IMR-90 (cell line): ENCODE results near the gene GEMIN2. TPM values are rescaled to one million over a fixed set of nuclear protein-coding genes. Genes with fewer than 3 reads are reported as not detected.

Experiments
- ATAC-seq: fragments of 200-7000 bp; cut with Tn5 transposase; 2 replicates; pipeline ENCODE4 v1.9.1; 2020; ENCODE audit warnings: low read depth, mild to moderate bottlenecking, moderate library complexity
- BruUV-seq: library from RNA; stranded (reverse); fragments of 400-500 nt; replicated peaks from 2 replicates; lab custom pipeline; 2021; lab: Mats Ljungman, UMichigan
- CTCF ChIA-PET: fragments of 300-600 bp; formaldehyde crosslinking; extraction: SDS; loops from one replicate; lab custom pipeline; 2021; ENCODE audit warnings: antibody characterized with exemption; lab: Yijun Ruan, JAX
- POLR2A ChIA-PET: fragments of 300-600 bp; sonication (Branson Sonifier 250); formaldehyde crosslinking; loops from one replicate; lab custom pipeline; 2022; ENCODE audit warnings: antibody characterized with exemption; ENCODE audit not compliant: unreplicated experiment; lab: Charles Lee
- DNase-seq: peaks from one replicate; pipeline ENCODE4 v3.0.0; 2013
- H2AFZ ChIP-seq: replicated peaks from 2 replicates; pipeline ENCODE3; 2013; ENCODE audit warnings: low read length, mild to moderate bottlenecking; ENCODE audit not compliant: poor library complexity
- H2AK5ac ChIP-seq: 2 replicates; pipeline ENCODE4 v1.6.1; 2013; ENCODE audit warnings: low read depth, low read length, inconsistent platforms
- H2AK9ac ChIP-seq: replicated peaks from 2 replicates; pipeline ENCODE3; 2013; ENCODE audit warnings: mild to moderate bottlenecking, low read depth, low read length, moderate library complexity; ENCODE audit not compliant: poor library complexity
- H2BK120ac ChIP-seq: 2 replicates; pipeline ENCODE4 v1.6.1; 2013; ENCODE audit warnings: low read depth, low read length, inconsistent platforms
- H2BK15ac ChIP-seq: 3 replicates; pipeline ENCODE4 v1.6.1; 2013; ENCODE audit warnings: low read depth, low read length, inconsistent platforms
- H2BK20ac ChIP-seq: 2 replicates; pipeline ENCODE4 v1.6.1; 2013; ENCODE audit warnings: low read depth, mild to moderate bottlenecking, inconsistent platforms, low read length, moderate library complexity
- H2BK5ac ChIP-seq: 2 replicates; pipeline ENCODE4 v1.6.1; 2013; ENCODE audit warnings: mild to moderate bottlenecking, low read depth, low read length, inconsistent platforms; ENCODE audit not compliant: poor library complexity, severe bottlenecking
- H3K14ac ChIP-seq: replicated peaks from 2 replicates; pipeline ENCODE4 v1.6.1; 2013; ENCODE audit warnings: low read depth, low read length, inconsistent platforms
- H3K18ac ChIP-seq: 2 replicates; pipeline ENCODE4 v1.6.1; 2013; ENCODE audit warnings: low read depth, low read length, control low read depth
- H3K23ac ChIP-seq: 2 replicates; pipeline ENCODE4 v1.6.1; 2013; ENCODE audit warnings: low read depth, low read length, inconsistent platforms
- H3K27ac ChIP-seq: 2 replicates; pipeline ENCODE4 v1.5.1; 2013; ENCODE audit warnings: mild to moderate bottlenecking, control low read depth, low read length; ENCODE audit not compliant: insufficient read depth
- H3K27me3 ChIP-seq: 2 replicates; pipeline ENCODE4 v1.6.1; 2013; ENCODE audit warnings: low read length; ENCODE audit not compliant: control insufficient read depth, insufficient read depth
- H3K36me3 ChIP-seq: 2 replicates; pipeline ENCODE4 v1.6.1; 2013; ENCODE audit warnings: low read length, mixed read lengths; ENCODE audit not compliant: control insufficient read depth, insufficient read depth
- H3K4ac ChIP-seq: 2 replicates; pipeline ENCODE4 v1.6.1; 2013; ENCODE audit warnings: low read depth, low read length, inconsistent platforms
- H3K4me1 ChIP-seq: 2 replicates; pipeline ENCODE4 v1.6.1; 2013; ENCODE audit warnings: low read length, mixed read lengths; ENCODE audit not compliant: control insufficient read depth, insufficient read depth
- H3K4me2 ChIP-seq: 2 replicates; pipeline ENCODE4 v1.6.1; 2013; ENCODE audit warnings: low read depth, mild to moderate bottlenecking, control low read depth, low read length, moderate library complexity
- H3K4me3 ChIP-seq: 2 replicates; pipeline ENCODE4 v1.5.1; 2013; ENCODE audit warnings: low read depth, mild to moderate bottlenecking, control low read depth, low read length, moderate library complexity; ENCODE audit not compliant: insufficient read depth
- H3K56ac ChIP-seq: 2 replicates; pipeline ENCODE4 v1.6.1; 2013; ENCODE audit warnings: low read length, inconsistent platforms; ENCODE audit not compliant: insufficient read depth; ENCODE audit errors: extremely low read depth
- H3K79me1 ChIP-seq, 2 experiments: 2 replicates each; pipeline ENCODE4 v1.6.1; 2013; ENCODE audit warnings: low read length in 2 of 2, inconsistent platforms in 1 of 2, low read depth in 1 of 2
- H3K9ac ChIP-seq: 2 replicates; pipeline ENCODE4 v1.6.1; 2013; ENCODE audit warnings: low read depth, low read length, control low read depth
- H3K9me1 ChIP-seq: 2 replicates; pipeline ENCODE4 v1.6.1; 2013; ENCODE audit warnings: low read length, inconsistent platforms; ENCODE audit not compliant: insufficient read depth
- H3K9me3 ChIP-seq: 2 replicates; pipeline ENCODE4 v1.6.1; 2013; ENCODE audit warnings: low read length; ENCODE audit not compliant: control insufficient read depth, insufficient read depth
- H4K20me1 ChIP-seq: 2 replicates; pipeline ENCODE4 v1.6.1; 2013; ENCODE audit warnings: low read length, inconsistent platforms; ENCODE audit not compliant: insufficient read depth
- H4K5ac ChIP-seq: 2 replicates; pipeline ENCODE4 v1.6.1; 2013; ENCODE audit warnings: mild to moderate bottlenecking, low read depth, low read length, control low read depth
- H4K8ac ChIP-seq, 2 experiments: 2 replicates each; pipeline ENCODE4 v1.6.1; 2013; ENCODE audit warnings: low read depth in 2 of 2, low read length in 2 of 2, control low read depth in 1 of 2, inconsistent platforms in 1 of 2
- H4K91ac ChIP-seq: 2 replicates; pipeline ENCODE4 v1.6.1; 2013; ENCODE audit warnings: low read depth, low read length, inconsistent platforms; ENCODE audit not compliant: insufficient read depth
- BHLHE40 ChIP-seq: fragments of 150-350 bp; IDR thresholded peaks from 2 replicates; pipeline ENCODE4 v1.6.1; 2016; ENCODE audit warnings: mild to moderate bottlenecking, low read depth, low read length
- CEBPB ChIP-seq: IDR thresholded peaks from 2 replicates; pipeline ENCODE4 v1.6.1; 2012; ENCODE audit warnings: low read depth, low read length, improper control_type of control experiment
- CHD1 ChIP-seq: IDR thresholded peaks from 2 replicates; pipeline ENCODE4 v1.6.1; 2012; ENCODE audit warnings: low read depth, low read length, improper control_type of control experiment
- FOS ChIP-seq: fragments of 150-350 bp; IDR thresholded peaks from 2 replicates; pipeline ENCODE4 v1.6.1; 2016; ENCODE audit warnings: low read depth, low read length
- MAFK ChIP-seq: IDR thresholded peaks from 2 replicates; pipeline ENCODE4 v1.6.1; 2012; ENCODE audit warnings: low read depth, low read length, improper control_type of control experiment
- MAZ ChIP-seq: IDR thresholded peaks from 2 replicates; pipeline ENCODE4 v1.6.1; 2012; ENCODE audit warnings: low read depth, mild to moderate bottlenecking, low read length, improper control_type of control experiment, moderate library complexity, borderline replicate concordance
- MXI1 ChIP-seq: IDR thresholded peaks from 2 replicates; pipeline ENCODE4 v1.6.1; 2012; ENCODE audit warnings: low read depth, mild to moderate bottlenecking, low read length, moderate library complexity, borderline replicate concordance
- NFE2L2 ChIP-seq: fragments of 150-350 bp; IDR thresholded peaks from 2 replicates; pipeline ENCODE4 v1.6.1; 2016; ENCODE audit warnings: low read depth, mild to moderate bottlenecking, low read length
- POLR2A ChIP-seq: IDR thresholded peaks from 2 replicates; pipeline ENCODE4 v1.6.1; 2012; ENCODE audit warnings: mild to moderate bottlenecking, low read depth, low read length
- RAD21 ChIP-seq: IDR thresholded peaks from 2 replicates; pipeline ENCODE4 v1.6.1; 2012; ENCODE audit warnings: low read length, improper control_type of control experiment
- RCOR1 ChIP-seq: IDR thresholded peaks from 2 replicates; pipeline ENCODE4 v1.6.1; 2012; ENCODE audit warnings: mild to moderate bottlenecking, low read length, improper control_type of control experiment; ENCODE audit not compliant: insufficient replicate concordance
- RFX5 ChIP-seq: IDR thresholded peaks from 2 replicates; pipeline ENCODE4 v1.8.0; 2012; ENCODE audit warnings: low read depth, mild to moderate bottlenecking, low read length, moderate library complexity
- SMC3 ChIP-seq: fragments of 150-350 bp; IDR thresholded peaks from 2 replicates; pipeline ENCODE4 v1.6.1; 2016; ENCODE audit warnings: low read depth, mild to moderate bottlenecking, antibody characterized with exemption, low read length, moderate library complexity
- WGBS, 2 experiments: methylation state at CpG; one replicate each; pipeline versions ENCODE4 v1.1.5 to v1.1.7; 2013; ENCODE audit warnings: missing lambda C conversion rate in 2 of 2; ENCODE audit not compliant: insufficient read length in 1 of 2; ENCODE audit errors: extremely low coverage in 2 of 2; 5-methylcytosine and 5-hydroxymethylcytosine counted together
- dilution Hi-C: fragments of 300-500 bp; cut with HindIII; formaldehyde crosslinking; loops from one replicate; pipeline ENCODE4 v1.14.3; 2018; ENCODE audit warnings: low sequenced_read_pairs; ENCODE audit not compliant: unreplicated experiment
- in situ Hi-C: fragments of 300-500 bp; cut with MboI; formaldehyde crosslinking; loops from 3 replicates; pipeline ENCODE4 v1.14.3; 2019; ENCODE audit warnings: low sequenced_read_pairs, inconsistent platforms, mixed read lengths
- intact Hi-C: fragments of 100-400 bp; cut with micrococcal nuclease; formaldehyde crosslinking; loops from 2 replicates; pipeline ENCODE4 v1.10.0; 2022
- polyA plus RNA-seq, 3 experiments: library from polyadenylated mRNA; depleted of rRNA; stranded (reverse); fragments of >200 nt; gene quantifications; 2 replicates each; pipeline ENCODE4 v1.2.3, GENCODE V29; 2012; ENCODE audit warnings: low replicate concordance in 1 of 3
- total RNA-seq: library from RNA; depleted of rRNA; stranded (reverse); fragments of >200 nt; gene quantifications from 2 replicates; pipeline ENCODE4 v1.2.3, GENCODE V29; 2012
- TF ChIP-seq, protein P1 (sequence below): fragments of 150-350 bp; IDR thresholded peaks from 2 replicates; pipeline ENCODE4 v1.6.1; 2017; ENCODE audit warnings: mild to moderate bottlenecking, antibody characterized with exemption, low read length, low read depth
- TF ChIP-seq, protein P2 (sequence below): conservative IDR thresholded peaks from 2 replicates; pipeline ENCODE4 v1.5.1; 2012; ENCODE audit warnings: mild to moderate bottlenecking, low read depth, low read length, improper control_type of control experiment

The GEMIN2 gene
- total and polyA plus RNA-seq, 2 of the 4 experiments (the other 2 are of a cell fraction), result 10.6 to 11.2 TPM

DNA sequence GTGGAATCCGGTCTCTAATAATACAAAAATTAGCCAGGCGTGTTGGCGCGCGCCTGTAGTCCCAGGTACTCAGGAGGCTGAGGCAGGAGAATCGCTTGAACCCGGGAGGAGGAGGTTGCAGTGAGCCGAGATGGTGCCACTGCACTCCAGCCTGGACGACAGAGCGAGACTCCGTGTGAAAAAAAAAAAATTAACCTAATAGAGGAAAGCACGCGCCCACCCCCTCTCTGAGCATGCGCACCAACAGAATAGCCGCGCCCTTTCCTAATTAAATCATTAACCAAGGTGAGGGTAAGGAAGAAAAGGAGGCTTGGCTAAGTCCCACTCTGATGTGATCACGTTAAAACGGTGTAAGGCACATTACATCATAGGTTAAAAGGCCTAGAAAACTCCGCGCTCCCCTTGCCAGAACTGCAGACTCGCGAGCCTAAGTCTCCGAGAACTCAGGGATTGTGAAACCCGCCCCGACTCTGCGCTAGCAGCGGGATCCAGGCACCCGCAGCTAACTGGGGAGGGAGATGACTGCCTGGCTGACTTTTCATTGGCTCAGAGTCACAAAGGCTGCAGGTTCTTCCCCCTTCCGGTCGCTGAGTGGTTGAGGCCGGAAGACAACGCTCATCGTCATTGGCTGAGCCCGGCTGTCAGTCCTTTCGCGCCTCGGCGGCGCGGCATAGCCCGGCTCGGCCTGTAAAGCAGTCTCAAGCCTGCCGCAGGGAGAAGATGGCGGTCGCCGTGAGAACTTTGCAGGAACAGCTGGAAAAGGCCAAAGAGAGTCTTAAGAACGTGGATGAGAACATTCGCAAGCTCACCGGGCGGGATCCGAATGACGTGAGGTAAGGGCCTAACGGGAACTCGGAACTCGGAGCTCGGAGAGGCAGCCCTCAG lies 60.7 kb downstream of the GEMIN2 start, which contains the start of gene PNN:
Gene PNN, plus strand, starts transcription at position 695 of the 885 bp plus-strand sequence. Its CDS starts 26 bp downstream, at position 721.
- no TSS peak for BruUV-seq
- Histone ChIP-seq H3K4ac (peak within 1 kb of the TSS; percentile 95), H4K91ac (peak within 1 kb of the TSS; percentile 65), H3K14ac (peak within 1 kb of the TSS; percentile 97), H2AFZ (peak within 1 kb of the TSS; percentile 91), H3K9ac (peak within 1 kb of the TSS; percentile 99), H2BK120ac (peak within 1 kb of the TSS; percentile 29; the same call in 1 of the 2 replicates), H2AK9ac (peak within 1 kb of the TSS; percentile 88), H3K36me3 (peaks cover 19% of the 10 kb centered on the region), H3K79me1 (peaks cover 17 to 39% of the 10 kb centered on the region in 2 experiments), H3K27ac (peak within 1 kb of the TSS; percentile 96), H3K27me3 (no peaks in the 10 kb centered on the region), H3K9me1 (no peaks in the 10 kb centered on the region), H2BK15ac (no peak within 1 kb of the TSS; the same call in 2 of the 3 replicates), H2AK5ac (peak within 1 kb of the TSS; percentile 80), H3K9me3 (no peaks in the 10 kb centered on the region), H3K4me3 (peak within 1 kb of the TSS; percentile 81), H3K18ac (peak within 1 kb of the TSS; percentile 82), H3K56ac (peak within 1 kb of the TSS; percentile 88), H3K4me1 (no peaks in the 10 kb centered on the region; the same call in 1 of the 2 replicates), H2BK5ac (peak within 1 kb of the TSS; percentile 86), H2BK20ac (no peak within 1 kb of the TSS), H3K4me2 (peak within 1 kb of the TSS; percentile 98), H4K8ac (peak within 1 kb of the TSS; percentile 83 to 92), H4K20me1 (peaks cover 16% of the 10 kb centered on the region), H3K23ac (peak within 1 kb of the TSS; percentile 81), H4K5ac (peak within 1 kb of the TSS; percentile 94)
- in situ Hi-C loops, result no loop called here
- dilution Hi-C loops, result no loop called here
- ChIA-PET POLR2A (interaction anchor here (0.6 kb wide), 1 partner anchor 128 kb away, joined by 4 read pairs; no protein-coding TSS in a partner anchor), CTCF (no interaction called here)
- intact Hi-C loops, result loop anchor here (2.0 to 5.0 kb wide), 3 partner anchors 58 to 257 kb away; partner anchors contain the start of genes FBXO33 and MIA2
- 0% methylated on average over 29 of the region's 56 CpGs; no CpG with 5 or more reads in 1 of the 2 experiments for WGBS, 2 experiments
- ATAC-seq, result peak; percentile 93
- peak; percentile 100 for DNase-seq
- TF ChIP-seq, protein P1, sequence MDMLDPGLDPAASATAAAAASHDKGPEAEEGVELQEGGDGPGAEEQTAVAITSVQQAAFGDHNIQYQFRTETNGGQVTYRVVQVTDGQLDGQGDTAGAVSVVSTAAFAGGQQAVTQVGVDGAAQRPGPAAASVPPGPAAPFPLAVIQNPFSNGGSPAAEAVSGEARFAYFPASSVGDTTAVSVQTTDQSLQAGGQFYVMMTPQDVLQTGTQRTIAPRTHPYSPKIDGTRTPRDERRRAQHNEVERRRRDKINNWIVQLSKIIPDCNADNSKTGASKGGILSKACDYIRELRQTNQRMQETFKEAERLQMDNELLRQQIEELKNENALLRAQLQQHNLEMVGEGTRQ, result no peak; the same call in 1 of the 2 replicates
- TF ChIP-seq BHLHE40 (peak; percentile 99), RAD21 (no peak), NFE2L2 (no peak), MAFK (no peak), RCOR1 (no peak), CEBPB (peak; percentile 99), CHD1 (no peak; the same call in 1 of the 2 replicates), SMC3 (no peak), MAZ (peak; percentile 45; the same call in 1 of the 2 replicates), POLR2A (peak; percentile 97), RFX5 (no peak), MXI1 (peak; percentile 8; the same call in 1 of the 2 replicates), FOS (peak; percentile 54; the same call in 1 of the 2 replicates)
- TF ChIP-seq, protein P2, sequence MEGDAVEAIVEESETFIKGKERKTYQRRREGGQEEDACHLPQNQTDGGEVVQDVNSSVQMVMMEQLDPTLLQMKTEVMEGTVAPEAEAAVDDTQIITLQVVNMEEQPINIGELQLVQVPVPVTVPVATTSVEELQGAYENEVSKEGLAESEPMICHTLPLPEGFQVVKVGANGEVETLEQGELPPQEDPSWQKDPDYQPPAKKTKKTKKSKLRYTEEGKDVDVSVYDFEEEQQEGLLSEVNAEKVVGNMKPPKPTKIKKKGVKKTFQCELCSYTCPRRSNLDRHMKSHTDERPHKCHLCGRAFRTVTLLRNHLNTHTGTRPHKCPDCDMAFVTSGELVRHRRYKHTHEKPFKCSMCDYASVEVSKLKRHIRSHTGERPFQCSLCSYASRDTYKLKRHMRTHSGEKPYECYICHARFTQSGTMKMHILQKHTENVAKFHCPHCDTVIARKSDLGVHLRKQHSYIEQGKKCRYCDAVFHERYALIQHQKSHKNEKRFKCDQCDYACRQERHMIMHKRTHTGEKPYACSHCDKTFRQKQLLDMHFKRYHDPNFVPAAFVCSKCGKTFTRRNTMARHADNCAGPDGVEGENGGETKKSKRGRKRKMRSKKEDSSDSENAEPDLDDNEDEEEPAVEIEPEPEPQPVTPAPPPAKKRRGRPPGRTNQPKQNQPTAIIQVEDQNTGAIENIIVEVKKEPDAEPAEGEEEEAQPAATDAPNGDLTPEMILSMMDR, result no peak
